GM19468 (cell line): ENCODE results near the gene RNF103.
"Not testable (repeated sequence)": the region's sequence is repeated elsewhere in the genome, so short reads cannot be mapped to it uniquely, and the experiment has no call there.

Experiments
- ATAC-seq: cut with Tn5 transposase; IDR thresholded peaks from one replicate; pipeline ENCODE4 v1.9.1; 2021; ENCODE audit warnings: mild to moderate bottlenecking, moderate library complexity, moderate number of reproducible peaks; ENCODE audit not compliant: unreplicated experiment; ENCODE audit errors: extremely low read depth

The RNF103 gene

GRCh38 chr2:86625096-86625495 lies 1.4 kb upstream of the RNF103 start:
- ATAC-seq = no peak

- no peak for ATAC-seq
These were observed 542 bp upstream of the RNF103 start for GRCh38 chr2:86624267-86624547.

DNA sequence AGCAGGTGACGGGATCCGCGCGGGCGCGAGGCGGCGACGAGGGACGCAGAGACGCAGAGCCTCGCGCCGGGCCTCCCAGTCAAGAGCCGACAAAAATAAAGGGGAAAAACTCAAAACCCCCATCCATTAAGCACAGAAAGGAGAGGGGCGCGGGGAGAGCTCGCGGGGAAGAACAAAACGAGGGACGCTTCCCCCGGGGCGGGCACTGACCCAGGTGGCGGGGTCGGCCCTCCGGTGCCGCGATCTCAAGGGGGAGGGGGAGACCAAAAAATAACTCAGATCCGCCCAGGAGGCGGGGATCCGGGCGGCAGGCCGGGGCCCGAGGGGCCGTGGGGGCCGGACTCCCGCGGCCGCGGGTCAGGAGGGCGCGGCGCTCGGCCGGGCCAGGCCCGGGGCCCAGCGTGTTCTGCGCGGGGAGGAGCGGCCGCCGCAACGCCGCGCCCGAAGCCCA lies 597 bp downstream of the RNF103 start:
- peak; percentile 13 for ATAC-seq

- ATAC-seq = no peak
These were observed 1.1 kb downstream of the RNF103 start for GRCh38 chr2:86622519-86623042.

DNA sequence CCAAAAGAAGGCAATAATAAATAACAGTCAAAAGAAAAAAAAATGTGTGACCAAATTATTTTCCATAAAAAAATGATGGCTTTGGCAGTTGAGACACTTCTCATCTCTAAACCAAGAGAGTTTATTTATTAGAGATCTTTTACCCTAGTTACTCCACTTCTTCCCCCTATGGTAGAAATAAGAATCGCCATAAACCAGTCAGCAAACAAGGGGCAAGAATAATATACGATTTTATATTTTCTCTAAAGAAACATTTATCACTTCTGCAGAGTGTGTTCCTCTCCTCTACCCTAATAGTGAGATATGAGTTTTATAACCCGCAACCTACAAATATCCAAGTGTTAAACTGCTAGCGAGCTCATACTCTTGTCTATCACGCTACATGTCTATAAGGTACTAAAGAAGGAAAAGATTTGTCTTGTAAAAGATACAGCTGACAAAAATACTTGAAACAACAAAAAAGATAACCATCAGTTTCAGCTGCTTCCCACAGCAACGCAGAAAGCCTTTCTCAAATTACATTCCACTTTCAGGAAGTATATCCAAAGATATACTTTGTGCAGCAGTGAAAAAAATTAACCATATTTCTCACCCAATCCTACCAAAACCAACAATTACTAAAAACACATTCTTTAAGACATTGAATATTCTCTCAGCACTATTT lies 2.3 kb downstream of the RNF103 start:
- no peak for ATAC-seq

GRCh38 chr2:86617738-86618137 lies 5.9 kb downstream of the RNF103 start:
- ATAC-seq = no peak

GRCh38 chr2:86617153-86617552 lies 6.5 kb downstream of the RNF103 start:
- ATAC-seq = no peak

DNA sequence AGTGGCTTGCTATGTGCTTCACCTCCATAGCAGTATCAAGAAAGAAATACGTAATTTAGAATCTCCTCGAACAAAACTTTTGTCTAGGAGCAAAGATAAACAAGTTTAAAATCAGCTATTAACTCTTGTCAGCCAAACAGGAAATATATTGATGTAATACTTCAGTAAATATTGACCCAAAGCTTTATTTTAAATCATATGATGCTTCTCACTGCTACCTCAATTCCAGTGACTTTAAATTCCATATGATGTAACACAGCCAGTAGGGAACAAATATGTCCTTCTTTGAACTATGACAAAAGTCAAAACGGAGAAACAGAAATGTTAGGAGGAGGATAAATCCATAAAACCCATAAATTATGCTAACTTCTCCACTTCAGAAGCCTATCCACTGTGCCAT lies 7.2 kb downstream of the RNF103 start:
- ATAC-seq = no peak

GRCh38 chr2:86615596-86615995 lies 8.1 kb downstream of the RNF103 start:
- ATAC-seq = no peak

DNA sequence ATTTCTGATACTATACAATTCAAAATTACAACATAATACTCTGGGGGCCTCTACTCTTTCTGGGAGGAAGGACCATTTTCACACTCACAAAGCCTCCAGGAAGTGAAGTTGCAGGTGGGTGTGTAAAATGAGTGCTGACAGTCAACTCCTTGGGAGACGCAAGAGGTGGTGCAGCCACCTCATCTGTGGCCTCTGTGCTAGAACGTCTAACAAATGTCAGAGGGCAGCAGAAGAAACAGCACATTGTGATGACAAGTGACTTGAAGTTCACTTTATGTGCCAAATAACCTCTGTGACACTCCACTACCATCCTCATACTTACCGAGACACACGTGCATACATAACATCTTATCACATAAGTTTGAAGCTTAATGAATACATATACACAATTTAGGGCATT lies 10.2 kb downstream of the RNF103 start:
- no peak for ATAC-seq

- ATAC-seq = no peak
These were observed 12.8 kb downstream of the RNF103 start for GRCh38 chr2:86610871-86611270.

- ATAC-seq = no peak
These were observed 14.7 kb downstream of the RNF103 start for GRCh38 chr2:86608832-86609410.

GRCh38 chr2:86603905-86604304 lies 19.8 kb downstream of the RNF103 start:
- ATAC-seq = no peak

- no peak for ATAC-seq
These were observed 24.7 kb downstream of the RNF103 start for GRCh38 chr2:86598966-86599365.

DNA sequence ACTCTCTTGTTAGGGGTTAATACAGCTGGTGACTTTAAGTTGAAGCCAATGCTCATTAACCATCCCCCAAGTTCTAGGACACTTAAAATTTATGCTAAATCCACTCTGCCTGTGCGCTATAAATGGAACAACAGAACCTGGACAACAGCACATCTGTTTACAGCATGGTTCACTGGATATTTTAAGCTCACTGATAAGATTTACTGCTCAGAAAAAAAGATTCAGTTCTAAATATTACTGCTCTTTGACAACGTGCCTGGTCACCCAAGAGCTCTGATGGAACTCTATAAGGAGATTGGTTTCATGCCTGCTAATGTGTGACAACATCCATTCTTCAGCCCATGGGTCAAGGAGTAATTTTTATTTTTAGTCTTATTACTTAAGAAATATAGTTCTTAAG lies 27.5 kb downstream of the RNF103 start:
- no peak for ATAC-seq

DNA sequence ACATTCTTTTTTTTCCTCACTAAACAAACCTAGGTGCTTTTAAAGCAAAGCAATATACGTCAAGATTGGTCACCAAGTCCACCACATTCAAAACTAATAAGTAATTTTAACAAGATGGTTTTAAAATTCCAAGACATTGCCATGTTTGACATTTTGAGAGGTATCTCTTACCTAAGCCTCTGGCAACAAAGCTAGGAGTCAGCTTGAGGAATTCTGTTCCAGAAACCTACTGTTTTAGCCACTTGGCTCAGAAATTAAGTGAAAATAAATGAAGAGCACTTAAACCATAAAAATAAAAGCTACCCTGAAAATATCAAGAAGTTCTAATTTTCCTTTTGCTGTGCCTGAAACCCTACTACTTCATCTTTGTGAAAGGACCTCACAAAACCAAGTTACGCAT lies 30.4 kb downstream of the RNF103 start:
- ATAC-seq = no peak

DNA sequence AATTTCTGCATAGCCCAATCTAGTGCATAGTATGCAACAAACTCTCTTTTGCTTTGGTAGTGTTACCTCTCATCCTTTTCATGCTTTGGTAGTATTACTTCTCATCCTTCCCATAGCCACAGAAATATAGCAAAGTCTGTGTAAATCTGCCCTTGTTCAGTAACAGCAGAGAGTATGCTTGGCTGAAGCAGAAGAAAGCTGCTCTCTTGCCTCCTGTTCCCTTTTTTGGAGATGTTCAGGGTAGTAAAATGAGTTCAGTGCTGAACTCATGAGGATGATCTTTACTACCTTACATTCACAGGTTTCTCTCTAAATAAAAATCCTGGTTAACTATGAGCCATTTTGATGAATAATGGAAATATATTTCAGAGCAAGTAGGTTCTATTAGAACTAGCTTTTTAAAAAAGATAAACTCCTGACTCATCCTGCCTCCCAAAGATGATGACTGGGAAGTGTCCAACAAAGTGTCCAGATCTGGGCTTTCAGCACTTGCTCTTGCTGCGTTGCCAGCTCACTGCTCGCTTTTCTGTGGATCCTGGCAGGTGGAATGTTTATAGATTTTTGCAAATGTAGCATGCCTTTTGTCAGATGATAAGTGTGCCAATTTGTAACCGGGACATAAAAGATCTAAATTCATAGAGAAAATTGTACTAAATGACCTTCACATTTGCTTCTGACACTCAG lies 31.0 kb downstream of the RNF103 start:
- ATAC-seq = no peak

- not testable (repeated sequence) for ATAC-seq
These were observed 34.0 kb downstream of the RNF103 start for GRCh38 chr2:86589701-86590100.

- no peak for ATAC-seq
These were observed 39.3 kb downstream of the RNF103 start for GRCh38 chr2:86584151-86584913.

DNA sequence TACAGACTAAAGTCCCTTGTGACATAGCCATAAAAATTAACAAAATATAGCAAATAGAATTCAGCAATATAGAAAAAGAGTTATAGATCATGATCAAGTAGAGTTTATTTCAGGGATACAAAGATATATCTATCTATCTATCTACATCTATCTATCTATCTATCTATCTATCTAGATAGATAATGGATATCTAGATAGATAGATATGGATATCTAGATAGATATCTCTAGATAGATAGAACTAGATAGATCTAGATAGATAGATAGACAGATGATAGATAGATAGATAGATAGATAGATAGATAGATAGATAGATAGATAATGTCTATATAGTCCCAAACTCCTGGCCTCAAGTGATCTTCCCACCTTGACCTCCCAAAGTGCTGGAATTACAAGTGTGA lies 43.1 kb downstream of the RNF103 start:
- no peak for ATAC-seq
